Mesendoderm (in vitro differentiated cells): Measurements from ENCODE around the gene GSAP.

Experiments used
- DNase-seq: peaks from one replicate; pipeline ENCODE4 v3.0.0; 2013
- H2AK5ac ChIP-seq: 2 replicates; pipeline ENCODE4 v1.6.1; 2013; ENCODE audit warnings: low read length, inconsistent platforms
- H2BK120ac ChIP-seq: 2 replicates; pipeline ENCODE4 v1.6.1; 2013; ENCODE audit warnings: low read depth, mild to moderate bottlenecking, low read length, moderate library complexity, mixed read lengths
- H2BK15ac ChIP-seq: replicated peaks from 2 replicates; pipeline ENCODE4 v1.6.1; 2013; ENCODE audit warnings: low read depth, mild to moderate bottlenecking, moderate library complexity
- H2BK5ac ChIP-seq: 2 replicates; pipeline ENCODE4 v1.6.1; 2013; ENCODE audit warnings: low read length, inconsistent platforms
- H3K18ac ChIP-seq: 2 replicates; pipeline ENCODE4 v1.6.1; 2013; ENCODE audit warnings: mild to moderate bottlenecking, low read length, mixed read lengths
- H3K23ac ChIP-seq: one replicate; pipeline ENCODE4 v1.6.1; 2013; ENCODE audit warnings: low read length
- H3K27ac ChIP-seq: 2 replicates; pipeline ENCODE4 v1.5.1; 2013; ENCODE audit warnings: low read depth, mild to moderate bottlenecking, inconsistent platforms, low read length, moderate library complexity
- H3K27me3 ChIP-seq: 2 replicates; pipeline ENCODE4 v1.6.1; 2013; ENCODE audit warnings: low read length, control low read depth, mild to moderate bottlenecking, inconsistent platforms; ENCODE audit not compliant: insufficient read depth, poor library complexity
- H3K36me3 ChIP-seq: 2 replicates; pipeline ENCODE4 v1.6.1; 2013; ENCODE audit warnings: low read length, inconsistent platforms; ENCODE audit not compliant: control insufficient read depth, insufficient read depth
- H3K4ac ChIP-seq: one replicate; pipeline ENCODE4 v1.6.1; 2013; ENCODE audit warnings: low read depth, mild to moderate bottlenecking, low read length, moderate library complexity
- H3K4me1 ChIP-seq: 2 replicates; pipeline ENCODE4 v1.6.1; 2013; ENCODE audit warnings: low read depth, low read length, inconsistent platforms; ENCODE audit not compliant: control insufficient read depth
- H3K4me2 ChIP-seq: 2 replicates; pipeline ENCODE4 v1.6.1; 2013; ENCODE audit warnings: low read length
- H3K4me3 ChIP-seq: 2 replicates; pipeline ENCODE4 v1.5.1; 2013; ENCODE audit warnings: mild to moderate bottlenecking, low read length
- H3K56ac ChIP-seq: one replicate; pipeline ENCODE4 v1.6.1; 2013; ENCODE audit warnings: low read length
- H3K79me1 ChIP-seq: 2 replicates; pipeline ENCODE4 v1.6.1; 2013; ENCODE audit warnings: low read length, inconsistent platforms
- H3K79me2 ChIP-seq: 2 replicates; pipeline ENCODE4 v1.6.1; 2013; ENCODE audit warnings: mild to moderate bottlenecking, low read length; ENCODE audit not compliant: control insufficient read depth, insufficient read depth
- H3K9ac ChIP-seq: 2 replicates; pipeline ENCODE4 v1.6.1; 2013; ENCODE audit warnings: low read length, inconsistent platforms
- H4K5ac ChIP-seq: one replicate; pipeline ENCODE4 v1.6.1; 2013; ENCODE audit warnings: low read length
- H4K8ac ChIP-seq: one replicate; pipeline ENCODE4 v1.6.1; 2013; ENCODE audit warnings: low read depth, mild to moderate bottlenecking, control low read depth, low read length, moderate library complexity
- WGBS: extraction: QIAGEN DNeasy Blood & Tissue Kit; methylation state at CpG from one replicate; pipeline ENCODE4 v1.1.7; 2013; ENCODE audit warnings: low lambda C conversion rate, missing lambda C conversion rate; ENCODE audit not compliant: insufficient coverage; ENCODE audit errors: extremely low coverage; 5-methylcytosine and 5-hydroxymethylcytosine counted together

GSAP gene

GRCh38 chr7:77313876-77314480, 102.2 kb downstream of the GSAP start:
- no CpG with 5 or more reads among the region's 5 CpGs for whole genome bisulfite sequencing
- Histone ChIP-seq H3K23ac (no peak overlapping the region), H2BK120ac (no peak overlapping the region), H2BK15ac (no peak overlapping the region), H2BK5ac (no peak overlapping the region), H3K4ac (no peak overlapping the region), H4K5ac (no peak overlapping the region), H3K56ac (no peak overlapping the region), H3K27me3 (no peaks in the 10 kb centered on the region), H3K79me1 (no peaks in the 10 kb centered on the region), H3K18ac (no peak overlapping the region), H3K4me1 (no peaks in the 10 kb centered on the region), H2AK5ac (no peak overlapping the region), H3K27ac (no peak overlapping the region), H3K79me2 (no peaks in the 10 kb centered on the region), H3K36me3 (no peaks in the 10 kb centered on the region), H4K8ac (no peak overlapping the region), H3K4me3 (no peak overlapping the region), H3K4me2 (no peak overlapping the region), H3K9ac (no peak overlapping the region)
- no peak for DNase-seq

GRCh38 chr7:77313085-77313484, 103.1 kb downstream of the GSAP start:
- no peak overlapping the region for H3K56ac ChIP-seq

GRCh38 chr7:77310982-77311381, 105.2 kb downstream of the GSAP start:
- H3K4me2 ChIP-seq, result no peak overlapping the region
- H3K23ac ChIP-seq, result no peak overlapping the region
- H2BK120ac ChIP-seq, result no peak overlapping the region
- H3K18ac ChIP-seq, result no peak overlapping the region
- H3K4me3 ChIP-seq, result no peak overlapping the region
- no peak overlapping the region for H3K4ac ChIP-seq
- no peak overlapping the region for H2AK5ac ChIP-seq
- no peak overlapping the region for H4K8ac ChIP-seq
- no peaks in the 10 kb centered on the region for H3K79me2 ChIP-seq
- no CpG with 5 or more reads among the region's 5 CpGs for WGBS
- H3K36me3 ChIP-seq, result no peaks in the 10 kb centered on the region
- H3K4me1 ChIP-seq, result no peaks in the 10 kb centered on the region
- H3K27ac ChIP-seq, result no peak overlapping the region
- no peak overlapping the region for H3K9ac ChIP-seq
- H3K27me3 ChIP-seq, result no peaks in the 10 kb centered on the region
- H3K56ac ChIP-seq, result no peak overlapping the region
- H3K79me1 ChIP-seq, result no peaks in the 10 kb centered on the region
- no peak overlapping the region for H2BK15ac ChIP-seq
- H4K5ac ChIP-seq, result no peak overlapping the region
- DNase-seq, result no peak
- no peak overlapping the region for H2BK5ac ChIP-seq

More at GRCh38 chr7:77313085-77313484, 103.1 kb downstream of the GSAP start:
- no peaks in the 10 kb centered on the region for H3K79me2 ChIP-seq
- H3K9ac ChIP-seq, result no peak overlapping the region
- no peak overlapping the region for H3K4ac ChIP-seq
- H3K23ac ChIP-seq, result no peak overlapping the region
- no peak overlapping the region for H2BK15ac ChIP-seq
- no peak overlapping the region for H2BK5ac ChIP-seq
- H3K4me3 ChIP-seq, result no peak overlapping the region
- H3K4me1 ChIP-seq, result no peaks in the 10 kb centered on the region
- H3K36me3 ChIP-seq, result no peaks in the 10 kb centered on the region
- no peak overlapping the region for H2AK5ac ChIP-seq
- WGBS, result no CpG with 5 or more reads among the region's 2 CpGs
- no peak overlapping the region for H2BK120ac ChIP-seq
- H3K27me3 ChIP-seq, result no peaks in the 10 kb centered on the region
- DNase-seq, result no peak
- H3K18ac ChIP-seq, result no peak overlapping the region
- H4K5ac ChIP-seq, result no peak overlapping the region
- no peak overlapping the region for H3K4me2 ChIP-seq
- H4K8ac ChIP-seq, result no peak overlapping the region
- no peaks in the 10 kb centered on the region for H3K79me1 ChIP-seq
- no peak overlapping the region for H3K27ac ChIP-seq

GRCh38 chr7:77309714-77310220, 106.4 kb downstream of the GSAP start:
- Histone ChIP-seq H3K36me3 (no peaks in the 10 kb centered on the region), H3K4ac (no peak overlapping the region), H2AK5ac (no peak overlapping the region), H2BK15ac (no peak overlapping the region), H3K27ac (no peak overlapping the region), H3K4me1 (no peaks in the 10 kb centered on the region), H3K79me2 (no peaks in the 10 kb centered on the region), H3K56ac (no peak overlapping the region), H2BK120ac (no peak overlapping the region), H4K8ac (no peak overlapping the region), H4K5ac (no peak overlapping the region), H3K9ac (no peak overlapping the region), H3K79me1 (no peaks in the 10 kb centered on the region), H3K4me3 (no peak overlapping the region), H3K27me3 (no peaks in the 10 kb centered on the region), H3K23ac (no peak overlapping the region), H3K18ac (no peak overlapping the region), H3K4me2 (no peak overlapping the region), H2BK5ac (no peak overlapping the region)
- no CpG with 5 or more reads among the region's 1 CpG for WGBS
- no peak for DNase-seq

- no peak overlapping the region for H3K4me2 ChIP-seq
- H3K9ac ChIP-seq, result no peak overlapping the region
- H3K18ac ChIP-seq, result no peak overlapping the region
- H3K27ac ChIP-seq, result no peak overlapping the region
- H4K8ac ChIP-seq, result no peak overlapping the region
- H3K79me2 ChIP-seq, result no peaks in the 10 kb centered on the region
- H2BK5ac ChIP-seq, result no peak overlapping the region
- H3K23ac ChIP-seq, result no peak overlapping the region
- H3K56ac ChIP-seq, result no peak overlapping the region
- no peak overlapping the region for H2AK5ac ChIP-seq
- H3K4me1 ChIP-seq, result no peaks in the 10 kb centered on the region
- no peak overlapping the region for H4K5ac ChIP-seq
- H2BK120ac ChIP-seq, result no peak overlapping the region
- DNase-seq, result peak; percentile 18
- no CpG with 5 or more reads among the region's 4 CpGs for WGBS
- no peaks in the 10 kb centered on the region for H3K27me3 ChIP-seq
- no peak overlapping the region for H3K4ac ChIP-seq
- no peak overlapping the region for H2BK15ac ChIP-seq
- no peaks in the 10 kb centered on the region for H3K79me1 ChIP-seq
- H3K4me3 ChIP-seq, result no peak overlapping the region
- H3K36me3 ChIP-seq, result no peaks in the 10 kb centered on the region
Observed at GRCh38 chr7:77308792-77309191, 107.4 kb downstream of the GSAP start.
